Caco-2 (cell line): ENCODE measurements around the gene ACKR1. TPM values are rescaled to one million over a fixed set of nuclear protein-coding genes. Genes with fewer than 3 reads are reported as not detected.

ENCODE experiments used
- BruUV-seq: library from RNA; stranded (reverse); fragments of 400-500 nt; replicated peaks from 2 replicates; lab custom pipeline; 2021; lab: Mats Ljungman, UMichigan
- CTCF ChIA-PET: fragments of 300-600 bp; sonication (Branson Sonifier 250); formaldehyde crosslinking; loops from one replicate; lab custom pipeline; 2022; ENCODE audit warnings: antibody characterized with exemption; lab: Charles Lee
- POLR2A ChIA-PET: fragments of 300-600 bp; sonication (Branson Sonifier 250); formaldehyde crosslinking; loops from one replicate; lab custom pipeline; 2022; ENCODE audit warnings: antibody characterized with exemption; lab: Charles Lee
- DNase-seq, 2 experiments: peaks; one replicate each; pipeline versions ENCODE4 v3.0.0 to v3.0.0-alpha.2; 2020 to 2022
- H3K27me3 ChIP-seq: replicated peaks from 2 replicates; pipeline ENCODE4 v1.6.0; 2011; ENCODE audit warnings: low read length; ENCODE audit not compliant: control insufficient read depth, insufficient read depth
- H3K36me3 ChIP-seq: 2 replicates; pipeline ENCODE4 v1.5.1; 2011; ENCODE audit warnings: low read length; ENCODE audit not compliant: control insufficient read depth, insufficient read depth
- H3K4me1 ChIP-seq: fragments of 250-450 bp; sonication (Bioruptor Pico); 2 replicates; pipeline ENCODE4 v1.5.1; 2020; ENCODE audit warnings: mild to moderate bottlenecking
- H3K4me3 ChIP-seq: 2 replicates; pipeline ENCODE4 v1.5.1; 2011; ENCODE audit warnings: low read depth, mild to moderate bottlenecking, control low read depth, low read length
- H3K9me3 ChIP-seq: fragments of 250-450 bp; sonication (Bioruptor Pico); 2 replicates; pipeline ENCODE4 v1.5.1; 2020; ENCODE audit warnings: mild to moderate bottlenecking, moderate library complexity
- H3K27ac Mint-ChIP-seq: one replicate; pipeline ENCODE4 v1.8.0; 2022; ENCODE audit warnings: mixed read lengths; ENCODE audit not compliant: unreplicated experiment
- H3K27me3 Mint-ChIP-seq: one replicate; pipeline ENCODE4 v1.8.0; 2022; ENCODE audit warnings: mixed read lengths; ENCODE audit not compliant: insufficient read depth, unreplicated experiment
- H3K36me3 Mint-ChIP-seq: one replicate; pipeline ENCODE4 v1.8.0; 2022; ENCODE audit warnings: mild to moderate bottlenecking, mixed read lengths; ENCODE audit not compliant: insufficient read depth, unreplicated experiment
- H3K4me1 Mint-ChIP-seq: one replicate; pipeline ENCODE4 v1.8.0; 2022; ENCODE audit warnings: low read depth, mixed read lengths; ENCODE audit not compliant: unreplicated experiment
- H3K4me3 Mint-ChIP-seq: one replicate; pipeline ENCODE4 v1.8.0; 2022; ENCODE audit warnings: mild to moderate bottlenecking, moderate library complexity, mixed read lengths; ENCODE audit not compliant: unreplicated experiment
- H3K9me3 Mint-ChIP-seq: one replicate; pipeline ENCODE4 v1.8.0; 2022; ENCODE audit warnings: mixed read lengths; ENCODE audit not compliant: unreplicated experiment
- intact Hi-C: fragments of 100-400 bp; cut with micrococcal nuclease; formaldehyde crosslinking; loops from one replicate; pipeline ENCODE4 v1.10.0; 2022; ENCODE audit not compliant: unreplicated experiment
- total RNA-seq: library from RNA; stranded (reverse); gene quantifications from 2 replicates; pipeline ENCODE4 v1.2.3, GENCODE V29; 2022
- TF ChIP-seq, protein P1 (sequence below), 2 experiments: fragments of 200-600 bp in 1 of 2; IDR thresholded peaks; 1 replicate in 1 of 2; 2 replicates in 1 of 2; pipeline versions ENCODE4 v1.5.1 to v1.8.0; 2011 to 2022; ENCODE audit warnings: antibody characterized with exemption in 1 of 2, control low read depth in 1 of 2, inconsistent platforms in 1 of 2, low read depth in 1 of 2, low read length in 1 of 2, mild to moderate bottlenecking in 1 of 2, moderate library complexity in 1 of 2; ENCODE audit not compliant: insufficient read depth in 1 of 2, severe bottlenecking in 1 of 2, unreplicated experiment in 1 of 2

The ACKR1 gene
- total RNA-seq, 1 experiment from 2014 or later = not detected

DNA sequence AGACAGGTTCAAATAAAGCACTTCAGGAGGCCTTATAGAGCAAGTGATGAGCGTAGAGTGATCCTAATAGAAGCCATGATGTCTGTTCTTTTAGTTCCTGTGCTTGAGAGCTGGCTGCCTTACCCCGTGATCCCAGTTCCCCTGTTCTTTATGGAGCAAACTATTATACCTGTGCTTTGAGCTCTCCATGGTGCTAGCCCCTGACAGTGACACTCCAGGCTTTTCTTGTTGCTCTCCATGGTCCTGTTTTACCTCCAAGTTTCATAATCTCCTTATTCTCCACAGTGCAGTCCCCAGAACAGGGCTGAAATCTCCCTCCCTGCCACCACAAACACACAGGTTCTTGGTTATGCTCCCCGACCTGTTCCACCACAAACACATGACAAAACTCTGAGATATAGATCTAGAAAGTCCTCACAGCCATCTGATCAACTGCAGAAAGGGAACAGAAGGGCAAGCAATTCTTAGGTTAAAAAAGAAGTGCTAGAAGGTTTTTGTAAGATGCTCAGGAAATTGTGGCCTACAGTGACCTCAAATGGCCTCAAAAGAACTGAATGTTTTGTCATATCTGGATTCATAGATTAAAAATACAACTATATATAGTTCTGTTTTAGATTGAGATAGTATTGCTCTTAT lies 27.3 kb upstream of the ACKR1 start:
- Histone ChIP-seq H3K4me1 (no peaks in the 10 kb centered on the region), H3K27me3 (no peaks in the 10 kb centered on the region), H3K36me3 (no peaks in the 10 kb centered on the region), H3K4me3 (no peak overlapping the region), H3K9me3 (no peaks in the 10 kb centered on the region)
- no peak overlapping the region for H3K27ac Mint-ChIP-seq
- H3K9me3 Mint-ChIP-seq = no peaks in the 10 kb centered on the region
- ChIA-PET POLR2A (no interaction called here), CTCF (interaction anchor here (1.0 to 1.1 kb wide), 3 partner anchors 19 to 37 kb away, joined by 3 to 7 read pairs (median 4); no protein-coding TSS in a partner anchor)
- no TSS peak for BruUV-seq
- no peaks in the 10 kb centered on the region for H3K36me3 Mint-ChIP-seq
- no peak overlapping the region for H3K4me3 Mint-ChIP-seq
- TF ChIP-seq, protein P1, sequence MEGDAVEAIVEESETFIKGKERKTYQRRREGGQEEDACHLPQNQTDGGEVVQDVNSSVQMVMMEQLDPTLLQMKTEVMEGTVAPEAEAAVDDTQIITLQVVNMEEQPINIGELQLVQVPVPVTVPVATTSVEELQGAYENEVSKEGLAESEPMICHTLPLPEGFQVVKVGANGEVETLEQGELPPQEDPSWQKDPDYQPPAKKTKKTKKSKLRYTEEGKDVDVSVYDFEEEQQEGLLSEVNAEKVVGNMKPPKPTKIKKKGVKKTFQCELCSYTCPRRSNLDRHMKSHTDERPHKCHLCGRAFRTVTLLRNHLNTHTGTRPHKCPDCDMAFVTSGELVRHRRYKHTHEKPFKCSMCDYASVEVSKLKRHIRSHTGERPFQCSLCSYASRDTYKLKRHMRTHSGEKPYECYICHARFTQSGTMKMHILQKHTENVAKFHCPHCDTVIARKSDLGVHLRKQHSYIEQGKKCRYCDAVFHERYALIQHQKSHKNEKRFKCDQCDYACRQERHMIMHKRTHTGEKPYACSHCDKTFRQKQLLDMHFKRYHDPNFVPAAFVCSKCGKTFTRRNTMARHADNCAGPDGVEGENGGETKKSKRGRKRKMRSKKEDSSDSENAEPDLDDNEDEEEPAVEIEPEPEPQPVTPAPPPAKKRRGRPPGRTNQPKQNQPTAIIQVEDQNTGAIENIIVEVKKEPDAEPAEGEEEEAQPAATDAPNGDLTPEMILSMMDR (IDR thresholded peaks at IDR 0.05; ENCODE audit: insufficient read depth in 1 of 2, low read depth in 1 of 2, low read length in 1 of 2, severe bottlenecking in 1 of 2, unreplicated experiment in 1 of 2) = no peak
- intact Hi-C loops = loop anchor here (5.0 kb wide), 1 partner anchor 605 kb away; the partner anchor contains the start of gene DUSP23
- H3K4me1 Mint-ChIP-seq = no peaks in the 10 kb centered on the region
- peak; percentile 67 to 78 for DNase-seq
- H3K27me3 Mint-ChIP-seq = peaks cover 15% of the 10 kb centered on the region

DNA sequence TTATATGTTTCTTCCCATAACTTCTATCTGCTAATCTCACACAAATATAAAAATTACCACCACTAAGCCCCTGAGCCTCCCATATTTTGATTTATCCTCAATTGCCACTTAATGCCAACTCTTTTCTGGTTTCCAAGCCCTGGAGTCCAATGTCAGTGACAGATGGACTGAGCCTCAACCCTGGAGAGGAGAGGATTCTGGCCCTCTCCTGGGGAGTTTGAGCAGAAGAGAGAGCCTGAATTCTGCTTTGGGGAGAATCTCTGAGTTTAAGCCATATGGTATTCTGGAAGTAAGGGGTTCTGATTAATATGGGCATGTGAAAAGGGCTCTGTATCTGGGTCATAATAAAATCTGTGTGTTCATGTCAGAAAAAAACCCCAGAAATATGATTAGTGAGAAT lies 24.8 kb upstream of the ACKR1 start:
- Mint-ChIP-seq H3K27me3 (peaks cover 17% of the 10 kb centered on the region), H3K27ac (no peak overlapping the region), H3K36me3 (no peaks in the 10 kb centered on the region), H3K9me3 (no peaks in the 10 kb centered on the region), H3K4me3 (no peak overlapping the region), H3K4me1 (no peaks in the 10 kb centered on the region)
- Histone ChIP-seq H3K27me3 (no peaks in the 10 kb centered on the region), H3K4me3 (no peak overlapping the region), H3K9me3 (no peaks in the 10 kb centered on the region), H3K4me1 (no peaks in the 10 kb centered on the region), H3K36me3 (no peaks in the 10 kb centered on the region)
- DNase-seq = no peak
- TF ChIP-seq, protein P1 (IDR thresholded peaks at IDR 0.05; ENCODE audit: insufficient read depth in 1 of 2, low read depth in 1 of 2, low read length in 1 of 2, severe bottlenecking in 1 of 2, unreplicated experiment in 1 of 2) = no peak
- intact Hi-C loops = loop anchor here (5.0 kb wide), 1 partner anchor 602 kb away; the partner anchor contains the start of gene DUSP23
- BruUV-seq = no TSS peak
- ChIA-PET POLR2A (no interaction called here), CTCF (interaction anchor here (0.7 kb wide), 1 partner anchor 28 kb away, joined by 3 read pairs; no protein-coding TSS in a partner anchor)

DNA sequence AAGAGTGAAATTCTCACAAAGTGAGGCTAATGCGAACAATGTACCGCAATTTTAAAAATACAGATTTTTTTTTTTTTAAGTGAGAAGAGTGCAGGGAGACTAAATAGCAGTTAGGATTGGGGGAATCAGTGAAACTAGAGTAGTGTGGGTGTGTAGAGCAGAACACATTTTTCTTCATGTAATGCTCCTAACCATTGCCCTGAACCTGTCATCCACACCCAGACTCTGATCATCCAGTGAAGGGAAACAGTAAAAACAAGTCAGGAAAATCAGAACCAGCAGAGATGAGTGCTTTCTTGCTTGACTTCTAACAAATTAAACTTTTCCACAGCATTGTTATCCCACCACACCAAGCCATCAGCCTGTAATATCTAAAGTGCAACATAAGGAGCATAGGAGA lies 24.2 kb upstream of the ACKR1 start:
- ChIA-PET POLR2A (no interaction called here), CTCF (no interaction called here)
- no peaks in the 10 kb centered on the region for H3K36me3 Mint-ChIP-seq
- H3K27ac Mint-ChIP-seq = no peak overlapping the region
- intact Hi-C loops = no loop called here
- no peaks in the 10 kb centered on the region for H3K4me1 Mint-ChIP-seq
- DNase-seq = no peak
- H3K4me3 ChIP-seq = no peak overlapping the region
- TF ChIP-seq, protein P1 (IDR thresholded peaks at IDR 0.05; ENCODE audit: insufficient read depth in 1 of 2, low read depth in 1 of 2, low read length in 1 of 2, severe bottlenecking in 1 of 2, unreplicated experiment in 1 of 2) = no peak
- H3K36me3 ChIP-seq = no peaks in the 10 kb centered on the region
- H3K9me3 Mint-ChIP-seq = no peaks in the 10 kb centered on the region
- no peaks in the 10 kb centered on the region for H3K4me1 ChIP-seq
- no peaks in the 10 kb centered on the region for H3K9me3 ChIP-seq
- H3K27me3 Mint-ChIP-seq = peaks cover 17% of the 10 kb centered on the region
- no TSS peak for BruUV-seq
- H3K27me3 ChIP-seq = no peaks in the 10 kb centered on the region
- no peak overlapping the region for H3K4me3 Mint-ChIP-seq
